ENCODE measurements around the gene LMO4. TPM values are rescaled to one million over a fixed set of nuclear protein-coding genes. Genes with fewer than 3 reads are reported as not detected.

Gene LMO4
- total RNA-seq, 1 donor from 2014 or later, result 22.6 TPM

- intact Hi-C loops (cut with DNase I), result no loop called here
Measured at GRCh38 chr1:87392248-87393192, 63.8 kb downstream of the LMO4 start.

GRCh38 chr1:87393445-87394085 lies 64.9 kb downstream of the LMO4 start:
- DNase-seq (ENCODE audit: low spot score), result no peak
- intact Hi-C loops (cut with DNase I), result no loop called here

More at GRCh38 chr1:87392248-87393192, 63.8 kb downstream of the LMO4 start:
- DNase-seq (ENCODE audit: low spot score), result no peak

- intact Hi-C loops (cut with DNase I), result no loop called here
Measured at GRCh38 chr1:87394513-87394912, 65.8 kb downstream of the LMO4 start.

GRCh38 chr1:87394982-87395381 lies 66.3 kb downstream of the LMO4 start:
- no peak for DNase-seq (ENCODE audit: low spot score)
- intact Hi-C loops (cut with DNase I), result no loop called here

More at GRCh38 chr1:87394513-87394912, 65.8 kb downstream of the LMO4 start:
- no peak for DNase-seq (ENCODE audit: low spot score)

Measured in cardiac septum (tissue), 1 donor.